Measurements from ENCODE around the gene LHFPL6.

LHFPL6 gene

DNA sequence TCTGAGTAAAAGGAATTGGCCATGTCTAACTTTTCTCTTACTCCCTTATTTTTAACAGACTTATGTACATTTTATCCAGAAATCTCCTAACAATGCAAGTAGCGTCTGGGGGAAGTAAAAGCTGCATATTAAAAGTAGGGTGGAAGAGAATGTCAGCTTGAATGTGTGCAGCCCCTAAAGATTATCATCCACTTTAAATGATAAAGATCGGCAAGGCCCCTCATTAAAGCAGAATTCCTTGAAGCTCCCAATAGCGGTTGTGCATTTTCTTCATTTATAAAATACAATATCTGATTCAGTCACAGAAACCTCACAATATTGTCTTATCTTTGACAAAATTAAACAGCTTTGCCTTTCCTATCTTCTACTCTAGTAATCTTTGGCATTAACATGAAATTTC, 184.6 kb downstream of the LHFPL6 start:
- no peak for DNase-seq (ENCODE audit: extremely low spot score)
- ChIA-PET POLR2A (no interaction called here), CTCF (interaction anchor here (0.7 to 6.1 kb wide), 5 partner anchors 14 to 999 kb away, joined by 3 to 24 read pairs (median 3); no protein-coding TSS in a partner anchor)
- TF ChIP-seq FOXM1 (IDR thresholded peaks at IDR 0.05; ENCODE audit: borderline replicate concordance), result no peak

DNA sequence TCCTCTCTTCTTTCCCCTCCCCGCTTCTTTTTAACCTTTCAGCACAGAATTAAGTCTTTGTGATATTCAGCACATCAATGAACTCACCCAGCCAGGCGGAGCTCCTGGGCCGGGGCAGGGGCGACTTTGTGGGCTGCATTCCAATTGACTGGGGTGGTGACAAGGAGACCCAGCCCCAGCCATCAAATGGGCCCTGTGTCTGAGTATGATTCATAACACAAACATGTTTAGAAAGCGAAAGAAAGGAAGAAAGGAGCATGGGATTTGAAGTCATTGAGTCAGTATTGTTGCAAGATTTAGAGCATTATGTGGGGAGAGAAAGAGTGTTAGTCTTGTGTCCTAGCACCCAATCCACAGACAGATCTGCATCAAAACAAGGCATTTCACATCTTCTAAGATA, 185.3 kb downstream of the LHFPL6 start:
- POLR2A ChIA-PET, result no interaction called here
- CTCF ChIA-PET, result interaction anchor here (0.8 to 6.1 kb wide), 2 partner anchors 89 to 194 kb away, joined by 4 to 24 read pairs; no protein-coding TSS in a partner anchor
- TF ChIP-seq BHLHE40 (IDR thresholded peaks at IDR 0.05; ENCODE audit: borderline replicate concordance), result no peak
- TF ChIP-seq NFRKB (IDR thresholded peaks at IDR 0.05), result no peak
- no peak for TF ChIP-seq LEF1 (IDR thresholded peaks at IDR 0.05; ENCODE audit: borderline replicate concordance)
- DNase-seq (ENCODE audit: extremely low spot score), result no peak

DNA sequence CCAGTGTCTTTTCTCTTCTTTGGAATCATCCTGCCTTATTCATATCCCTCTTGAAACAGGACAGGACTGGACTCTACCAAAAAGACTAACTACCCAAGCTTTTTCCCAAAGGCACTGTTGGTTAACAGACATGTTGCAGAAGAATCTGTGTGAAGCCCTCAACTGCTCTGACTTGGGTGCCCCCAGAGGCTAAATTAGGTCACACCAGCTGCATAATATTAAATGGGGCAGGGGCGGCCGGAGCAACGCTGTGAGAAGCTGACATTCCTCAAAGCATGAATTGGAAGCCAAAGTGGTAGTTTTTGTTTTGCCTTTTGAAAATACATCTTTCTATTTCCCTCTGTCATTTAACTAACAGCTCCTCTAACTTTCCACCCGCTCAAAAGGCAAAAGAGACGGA, 185.9 kb downstream of the LHFPL6 start:
- DNase-seq (ENCODE audit: extremely low spot score), result peak; percentile 33
- POLR2A ChIA-PET, result no interaction called here
- TF ChIP-seq ELF4 (IDR thresholded peaks at IDR 0.05) (no peak), HDGF (IDR thresholded peaks at IDR 0.05; ENCODE audit: borderline replicate concordance) (no peak), FOXK2 (IDR thresholded peaks at IDR 0.05) (no peak), FOXA1 (IDR thresholded peaks at IDR 0.05) (no peak), ZNF384 (IDR thresholded peaks at IDR 0.05) (no peak), CTBP1 (IDR thresholded peaks at IDR 0.05; ENCODE audit: borderline replicate concordance) (no peak), LEF1 (IDR thresholded peaks at IDR 0.05; ENCODE audit: borderline replicate concordance) (no peak), NFRKB (IDR thresholded peaks at IDR 0.05) (no peak), L3MBTL2 (conservative IDR thresholded peaks at IDR 0.05) (no peak), BHLHE40 (IDR thresholded peaks at IDR 0.05; ENCODE audit: borderline replicate concordance) (no peak), SP1 (IDR thresholded peaks at IDR 0.05) (no peak), SUZ12 (IDR thresholded peaks at IDR 0.05) (no peak), FOXM1 (IDR thresholded peaks at IDR 0.05; ENCODE audit: borderline replicate concordance) (no peak)
- TF ChIP-seq, protein P1, sequence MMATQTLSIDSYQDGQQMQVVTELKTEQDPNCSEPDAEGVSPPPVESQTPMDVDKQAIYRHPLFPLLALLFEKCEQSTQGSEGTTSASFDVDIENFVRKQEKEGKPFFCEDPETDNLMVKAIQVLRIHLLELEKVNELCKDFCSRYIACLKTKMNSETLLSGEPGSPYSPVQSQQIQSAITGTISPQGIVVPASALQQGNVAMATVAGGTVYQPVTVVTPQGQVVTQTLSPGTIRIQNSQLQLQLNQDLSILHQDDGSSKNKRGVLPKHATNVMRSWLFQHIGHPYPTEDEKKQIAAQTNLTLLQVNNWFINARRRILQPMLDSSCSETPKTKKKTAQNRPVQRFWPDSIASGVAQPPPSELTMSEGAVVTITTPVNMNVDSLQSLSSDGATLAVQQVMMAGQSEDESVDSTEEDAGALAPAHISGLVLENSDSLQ (IDR thresholded peaks at IDR 0.05), result no peak
- CTCF ChIA-PET, result interaction anchor here (0.8 to 6.1 kb wide), 2 partner anchors 90 to 195 kb away, joined by 4 to 24 read pairs; no protein-coding TSS in a partner anchor

DNA sequence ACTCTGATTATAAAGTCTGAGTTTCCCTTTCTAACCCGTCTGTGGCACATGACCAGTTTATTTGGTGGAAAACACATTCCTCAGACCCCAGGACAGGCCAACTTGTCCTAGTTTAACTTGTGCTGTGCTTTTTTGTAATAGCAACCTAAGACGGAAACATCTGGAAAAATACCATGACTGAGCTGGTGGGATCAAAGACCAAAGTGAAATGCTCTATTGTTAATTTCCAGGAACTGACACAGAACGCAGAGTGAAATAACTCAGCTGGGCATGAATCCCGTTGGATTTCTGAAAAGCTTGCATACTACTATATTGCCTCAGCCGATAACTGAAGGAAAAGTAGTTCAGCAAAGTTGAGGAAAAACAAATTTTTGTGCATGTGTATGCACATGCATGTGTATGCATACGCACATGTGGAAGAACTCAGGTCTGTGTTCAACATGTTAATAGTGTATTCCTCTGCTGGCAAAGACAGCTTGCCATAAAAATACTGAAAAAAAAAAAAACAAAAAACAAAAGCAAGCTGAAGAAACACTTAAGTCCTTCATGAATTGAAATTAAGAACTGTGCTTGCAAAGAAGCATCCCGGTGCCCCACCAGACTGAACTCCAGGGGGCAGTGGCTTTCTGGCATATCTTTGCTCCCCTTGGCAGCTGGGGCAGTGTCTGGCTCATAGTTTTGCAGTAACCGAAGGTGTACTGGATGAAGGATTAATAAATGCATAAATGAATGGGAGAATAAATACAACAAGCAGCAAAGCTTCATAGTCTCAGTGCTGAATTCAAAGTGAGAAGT, 187.8 kb downstream of the LHFPL6 start:
- ChIA-PET POLR2A (interaction anchor here (0.6 kb wide), 1 partner anchor 331 kb away, joined by 3 read pairs; no protein-coding TSS in a partner anchor), CTCF (interaction anchor here (0.6 to 6.1 kb wide), 3 partner anchors 29 to 260 kb away, joined by 3 to 24 read pairs (median 6); no protein-coding TSS in a partner anchor)
- TF ChIP-seq ELF4 (IDR thresholded peaks at IDR 0.05) (no peak), L3MBTL2 (conservative IDR thresholded peaks at IDR 0.05) (no peak), SP1 (IDR thresholded peaks at IDR 0.05) (no peak), ARNT (IDR thresholded peaks at IDR 0.05) (no peak), BHLHE40 (IDR thresholded peaks at IDR 0.05; ENCODE audit: borderline replicate concordance) (no peak), ZNF384 (IDR thresholded peaks at IDR 0.05) (no peak), FOXA1 (IDR thresholded peaks at IDR 0.05) (no peak), CTBP1 (IDR thresholded peaks at IDR 0.05; ENCODE audit: borderline replicate concordance) (no peak), TARDBP (IDR thresholded peaks at IDR 0.05) (no peak), NFRKB (IDR thresholded peaks at IDR 0.05) (no peak), HDGF (IDR thresholded peaks at IDR 0.05; ENCODE audit: borderline replicate concordance) (no peak), FOXK2 (IDR thresholded peaks at IDR 0.05) (no peak), SUZ12 (IDR thresholded peaks at IDR 0.05) (no peak), FOXM1 (IDR thresholded peaks at IDR 0.05; ENCODE audit: borderline replicate concordance) (no peak), LEF1 (IDR thresholded peaks at IDR 0.05; ENCODE audit: borderline replicate concordance) (no peak)
- TF ChIP-seq, protein P1 (IDR thresholded peaks at IDR 0.05), result no peak
- peak; percentile 21 for DNase-seq (ENCODE audit: extremely low spot score)

DNA sequence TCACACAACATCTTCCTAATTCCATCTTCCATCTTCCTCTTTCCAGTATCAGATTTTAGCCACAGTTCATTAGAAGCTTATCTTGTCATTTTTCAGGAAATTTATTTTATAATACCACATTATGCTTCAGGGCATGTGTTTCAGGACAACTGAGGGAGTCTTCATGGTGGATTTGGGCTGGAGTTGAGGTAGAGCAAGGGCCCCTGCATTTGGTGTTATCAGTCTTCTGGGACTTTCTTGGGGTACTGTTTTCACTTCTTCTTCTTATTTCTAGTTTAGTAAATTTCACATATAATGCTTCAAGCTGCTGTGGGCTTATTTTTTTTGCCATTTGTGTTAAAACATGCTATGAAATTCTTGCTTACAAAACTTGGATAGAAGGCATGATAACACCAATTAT, 188.7 kb downstream of the LHFPL6 start:
- no peak for TF ChIP-seq BHLHE40 (IDR thresholded peaks at IDR 0.05; ENCODE audit: borderline replicate concordance)
- no peak for TF ChIP-seq ZNF384 (IDR thresholded peaks at IDR 0.05)
- TF ChIP-seq CTBP1 (IDR thresholded peaks at IDR 0.05; ENCODE audit: borderline replicate concordance), result no peak
- TF ChIP-seq, protein P1 (IDR thresholded peaks at IDR 0.05), result no peak
- no peak for TF ChIP-seq LEF1 (IDR thresholded peaks at IDR 0.05; ENCODE audit: borderline replicate concordance)
- TF ChIP-seq ARNT (IDR thresholded peaks at IDR 0.05), result no peak
- no peak for TF ChIP-seq FOXA1 (IDR thresholded peaks at IDR 0.05)
- no peak for TF ChIP-seq FOXM1 (IDR thresholded peaks at IDR 0.05; ENCODE audit: borderline replicate concordance)
- TF ChIP-seq L3MBTL2 (conservative IDR thresholded peaks at IDR 0.05), result no peak
- no peak for TF ChIP-seq SUZ12 (IDR thresholded peaks at IDR 0.05)
- no peak for TF ChIP-seq SP1 (IDR thresholded peaks at IDR 0.05)
- TF ChIP-seq HDGF (IDR thresholded peaks at IDR 0.05; ENCODE audit: borderline replicate concordance), result no peak
- no peak for TF ChIP-seq TARDBP (IDR thresholded peaks at IDR 0.05)
- no peak for TF ChIP-seq NFRKB (IDR thresholded peaks at IDR 0.05)
- TF ChIP-seq ELF4 (IDR thresholded peaks at IDR 0.05), result no peak
- TF ChIP-seq FOXK2 (IDR thresholded peaks at IDR 0.05), result no peak
- DNase-seq (ENCODE audit: extremely low spot score), result no peak
- ChIA-PET CTCF (interaction anchor here (6.1 kb wide), 1 partner anchor 198 kb away, joined by 24 read pairs; no protein-coding TSS in a partner anchor), POLR2A (no interaction called here)

DNA sequence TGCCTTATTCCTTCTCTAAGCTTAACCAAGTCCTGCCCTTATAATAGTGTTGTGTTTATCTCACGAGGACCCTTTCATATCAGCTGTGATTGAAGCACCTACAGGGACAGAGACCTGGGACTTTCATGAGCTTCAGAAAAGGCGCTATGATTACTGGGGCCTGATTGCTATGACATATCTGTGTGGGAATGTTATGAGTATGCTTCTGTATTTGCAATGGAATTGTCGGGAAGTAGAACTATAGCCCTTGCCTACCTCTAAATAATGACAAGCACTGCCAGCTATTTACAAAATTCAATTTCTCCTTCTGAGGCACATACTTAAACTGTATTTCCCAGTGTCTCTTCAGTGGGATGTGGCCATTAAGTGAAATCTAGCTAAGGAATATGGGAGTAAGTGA, 191.5 kb downstream of the LHFPL6 start:
- ChIA-PET CTCF (interaction anchor here (0.8 kb wide), 1 partner anchor 205 kb away, joined by 3 read pairs; no protein-coding TSS in a partner anchor), POLR2A (no interaction called here)
- TF ChIP-seq ELF4 (IDR thresholded peaks at IDR 0.05) (no peak), ZNF384 (IDR thresholded peaks at IDR 0.05) (no peak), BHLHE40 (IDR thresholded peaks at IDR 0.05; ENCODE audit: borderline replicate concordance) (no peak), ARNT (IDR thresholded peaks at IDR 0.05) (no peak), L3MBTL2 (conservative IDR thresholded peaks at IDR 0.05) (no peak), HDGF (IDR thresholded peaks at IDR 0.05; ENCODE audit: borderline replicate concordance) (no peak)
- TF ChIP-seq, protein P1 (IDR thresholded peaks at IDR 0.05), result no peak
- DNase-seq (ENCODE audit: extremely low spot score), result no peak

Data from HEK293T (cell line).